Skeletal muscle satellite cell (primary cell): ENCODE data around the gene PIK3C2G.
"Not testable (repeated sequence)": the region's sequence is repeated elsewhere in the genome, so short reads cannot be mapped to it uniquely, and the experiment has no call there.

Experiments used
- H3K27me3 ChIP-seq: 2 replicates; pipeline ENCODE4 v1.7.0; 2013; ENCODE audit warnings: low read length; ENCODE audit not compliant: control insufficient read depth, insufficient read depth
- H3K36me3 ChIP-seq: 2 replicates; pipeline ENCODE4 v1.7.0; 2013; ENCODE audit warnings: mild to moderate bottlenecking, control low read depth, low read length; ENCODE audit not compliant: insufficient read depth
- H3K4me1 ChIP-seq: 2 replicates; pipeline ENCODE4 v1.7.0; 2013; ENCODE audit warnings: low read length; ENCODE audit not compliant: control insufficient read depth, insufficient read depth
- H3K4me2 ChIP-seq: 2 replicates; pipeline ENCODE4 v1.7.0; 2013; ENCODE audit warnings: mild to moderate bottlenecking, low read length
- H3K4me3 ChIP-seq: 2 replicates; pipeline ENCODE4 v1.7.0; 2013; ENCODE audit warnings: low read length
- H3K9ac ChIP-seq: 2 replicates; pipeline ENCODE4 v1.7.0; 2013; ENCODE audit warnings: mild to moderate bottlenecking, low read depth, low read length, moderate library complexity
- H3K9me3 ChIP-seq: replicated peaks from 2 replicates; pipeline ENCODE4 v1.7.0; 2013; ENCODE audit warnings: mild to moderate bottlenecking, control low read depth, low read length

PIK3C2G gene

DNA sequence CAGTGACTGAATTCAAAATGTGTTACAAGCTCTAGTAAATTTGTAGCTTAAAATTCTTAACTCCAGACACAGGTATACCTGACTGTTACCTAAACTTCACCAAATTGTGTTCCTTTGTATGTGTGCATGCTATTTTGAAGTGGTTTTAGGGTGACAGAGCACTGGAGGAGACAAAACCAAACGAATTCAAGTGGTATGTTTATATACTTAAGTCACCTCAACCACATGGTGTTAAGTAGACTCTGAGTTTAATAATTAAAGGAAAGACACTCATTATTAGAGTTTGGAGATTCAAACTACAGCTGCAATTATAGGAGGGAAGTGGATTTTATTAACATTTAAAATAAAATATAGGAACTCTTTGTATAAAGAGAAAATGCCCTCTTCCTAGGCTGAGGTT, 392.1 kb downstream of the PIK3C2G start:
- Histone ChIP-seq H3K9me3 (no peaks in the 10 kb centered on the region), H3K9ac (no peak overlapping the region), H3K36me3 (no peaks in the 10 kb centered on the region), H3K4me1 (no peaks in the 10 kb centered on the region), H3K27me3 (no peaks in the 10 kb centered on the region), H3K4me2 (no peak overlapping the region), H3K4me3 (no peak overlapping the region)

DNA sequence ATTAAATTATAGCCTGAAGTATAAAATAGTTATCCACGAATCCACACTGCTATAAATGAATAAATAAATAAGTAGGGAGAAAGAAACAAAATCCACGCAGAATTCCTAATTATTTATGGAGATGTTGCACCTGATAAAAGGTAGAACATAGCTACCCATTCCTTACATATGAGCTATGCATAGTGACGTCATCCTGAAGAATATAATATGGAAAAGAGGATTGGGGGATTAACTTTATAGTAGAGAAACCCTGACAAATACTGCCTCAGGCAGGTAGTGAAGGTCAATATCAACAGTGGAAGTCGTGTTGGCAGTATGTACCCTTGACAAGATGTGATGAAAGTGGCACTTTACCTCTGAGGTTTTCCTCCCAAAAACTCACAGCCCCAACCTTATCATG, 394.0 kb downstream of the PIK3C2G start:
- Histone ChIP-seq H3K9ac (no peak overlapping the region), H3K4me3 (no peak overlapping the region), H3K9me3 (no peaks in the 10 kb centered on the region), H3K4me2 (no peak overlapping the region), H3K4me1 (no peaks in the 10 kb centered on the region), H3K27me3 (no peaks in the 10 kb centered on the region), H3K36me3 (no peaks in the 10 kb centered on the region)

DNA sequence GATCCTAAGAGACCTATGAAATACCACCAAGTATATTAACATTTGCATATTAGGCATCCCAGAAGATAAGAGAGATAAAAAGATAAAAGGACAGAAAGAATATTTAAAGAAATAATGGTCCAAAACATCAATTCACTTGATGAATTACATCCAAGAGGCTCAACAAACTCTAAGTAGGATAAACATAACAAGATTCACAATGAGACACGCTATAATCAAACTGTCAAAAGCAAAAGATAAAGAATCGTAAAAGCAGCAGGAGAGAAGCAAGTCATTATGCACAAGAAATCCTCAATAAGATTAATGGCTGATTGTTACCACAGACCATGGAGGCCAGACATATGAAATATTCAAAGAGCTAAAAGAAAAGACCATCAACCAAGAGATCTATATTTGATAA, 396.9 kb downstream of the PIK3C2G start:
- H3K9ac ChIP-seq, result no peak overlapping the region
- H3K4me2 ChIP-seq, result no peak overlapping the region
- no peaks in the 10 kb centered on the region for H3K27me3 ChIP-seq
- H3K4me1 ChIP-seq, result no peaks in the 10 kb centered on the region
- no peak overlapping the region for H3K4me3 ChIP-seq
- H3K9me3 ChIP-seq, result no peaks in the 10 kb centered on the region
- no peaks in the 10 kb centered on the region for H3K36me3 ChIP-seq

DNA sequence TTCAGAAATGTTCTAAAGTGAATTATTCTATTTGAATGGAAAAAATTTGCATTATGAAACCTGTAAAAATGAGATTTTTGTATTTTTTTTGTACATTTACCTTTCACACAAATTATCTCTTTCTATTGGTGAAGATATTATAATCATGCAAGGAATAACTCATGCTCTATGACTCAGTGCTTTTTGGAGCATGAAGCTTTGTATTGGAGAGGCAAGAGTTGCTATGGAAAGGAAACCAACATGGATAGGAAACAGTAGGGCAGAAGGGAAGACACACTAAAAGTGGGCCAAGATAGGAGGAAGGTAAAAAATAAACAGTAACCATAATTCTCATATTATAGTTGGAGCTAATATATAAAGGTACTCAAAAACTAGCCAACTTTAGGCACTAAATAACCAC, 397.5 kb downstream of the PIK3C2G start:
- Histone ChIP-seq H3K27me3 (no peaks in the 10 kb centered on the region), H3K4me1 (no peaks in the 10 kb centered on the region), H3K9me3 (no peaks in the 10 kb centered on the region), H3K36me3 (no peaks in the 10 kb centered on the region), H3K4me3 (no peak overlapping the region), H3K9ac (no peak overlapping the region), H3K4me2 (no peak overlapping the region)

DNA sequence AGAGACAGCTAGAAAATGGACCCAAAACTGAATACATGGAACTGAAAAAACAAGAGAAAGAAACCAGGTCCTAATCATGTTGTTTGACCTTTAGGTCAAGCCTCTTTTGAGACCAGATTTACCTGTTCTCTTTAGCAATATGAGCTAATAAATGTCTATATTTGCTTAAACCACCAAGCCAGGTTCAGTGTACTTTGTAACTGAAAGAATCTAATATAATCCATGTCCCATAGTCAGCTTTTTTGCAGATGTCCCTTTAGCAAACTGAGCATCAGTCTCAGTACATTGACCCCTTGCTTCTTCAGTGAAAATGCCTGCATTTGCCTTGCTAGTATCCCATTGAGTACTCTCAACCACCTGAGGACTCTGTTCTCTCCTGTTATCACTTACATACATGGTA, 414.8 kb downstream of the PIK3C2G start:
- Histone ChIP-seq H3K27me3 (no peaks in the 10 kb centered on the region), H3K9me3 (no peaks in the 10 kb centered on the region), H3K9ac (no peak overlapping the region), H3K4me2 (no peak overlapping the region), H3K36me3 (no peaks in the 10 kb centered on the region), H3K4me1 (no peaks in the 10 kb centered on the region), H3K4me3 (no peak overlapping the region)

DNA sequence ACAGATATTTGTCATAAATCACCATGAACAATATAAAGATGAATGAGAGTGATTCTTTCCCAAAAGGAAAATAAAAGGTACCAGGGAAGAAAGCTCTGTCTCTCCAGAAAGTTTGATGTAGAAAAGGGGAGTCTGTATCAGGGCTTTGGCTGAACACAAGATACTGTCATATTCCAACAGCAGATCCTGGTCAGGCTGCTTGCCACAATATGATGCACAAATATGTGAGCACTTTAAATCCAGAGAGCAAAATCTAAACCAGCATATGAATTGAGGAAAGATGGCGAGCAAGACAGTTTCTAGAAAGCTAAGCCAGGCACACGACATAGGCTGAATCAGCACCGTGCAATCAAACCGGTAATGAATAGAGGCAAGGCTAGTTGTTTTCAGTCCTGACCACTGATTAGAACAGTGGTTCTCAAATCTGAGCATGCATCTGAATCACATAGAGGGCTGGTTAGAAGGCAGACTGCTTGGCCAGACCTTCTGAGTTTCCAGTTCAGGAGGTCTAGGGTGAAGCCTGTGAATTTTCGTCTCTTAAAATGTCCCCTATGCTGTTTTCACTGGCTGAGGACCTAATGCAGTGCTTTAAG, 415.8 kb downstream of the PIK3C2G start:
- Histone ChIP-seq H3K27me3 (no peaks in the 10 kb centered on the region), H3K9ac (no peak overlapping the region), H3K36me3 (no peaks in the 10 kb centered on the region)

DNA sequence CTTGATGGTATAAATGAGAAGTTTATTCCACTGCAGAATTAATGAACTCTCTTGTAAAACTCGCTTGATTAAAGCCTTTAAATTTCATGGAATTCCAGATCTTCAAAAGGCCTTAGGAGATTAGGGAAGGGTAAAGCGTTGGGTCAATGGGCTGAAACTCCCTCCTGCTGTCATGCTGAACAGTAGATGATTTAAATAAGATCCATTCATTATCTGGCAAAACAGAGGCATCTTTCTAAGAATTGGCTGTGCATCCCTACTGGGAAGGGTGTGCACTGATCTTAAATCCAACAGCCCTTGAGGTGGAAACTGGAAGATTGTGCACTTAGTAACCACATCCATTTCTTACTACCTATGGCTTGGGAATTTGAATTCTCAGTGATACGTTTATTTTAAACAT, 420.5 kb downstream of the PIK3C2G start:
- no peaks in the 10 kb centered on the region for H3K27me3 ChIP-seq

More for the DNA sequence above, 415.8 kb downstream of the PIK3C2G start:
- H3K4me3 ChIP-seq, result no peak overlapping the region
- H3K9me3 ChIP-seq, result no peaks in the 10 kb centered on the region
- no peaks in the 10 kb centered on the region for H3K4me1 ChIP-seq
- no peak overlapping the region for H3K4me2 ChIP-seq

DNA sequence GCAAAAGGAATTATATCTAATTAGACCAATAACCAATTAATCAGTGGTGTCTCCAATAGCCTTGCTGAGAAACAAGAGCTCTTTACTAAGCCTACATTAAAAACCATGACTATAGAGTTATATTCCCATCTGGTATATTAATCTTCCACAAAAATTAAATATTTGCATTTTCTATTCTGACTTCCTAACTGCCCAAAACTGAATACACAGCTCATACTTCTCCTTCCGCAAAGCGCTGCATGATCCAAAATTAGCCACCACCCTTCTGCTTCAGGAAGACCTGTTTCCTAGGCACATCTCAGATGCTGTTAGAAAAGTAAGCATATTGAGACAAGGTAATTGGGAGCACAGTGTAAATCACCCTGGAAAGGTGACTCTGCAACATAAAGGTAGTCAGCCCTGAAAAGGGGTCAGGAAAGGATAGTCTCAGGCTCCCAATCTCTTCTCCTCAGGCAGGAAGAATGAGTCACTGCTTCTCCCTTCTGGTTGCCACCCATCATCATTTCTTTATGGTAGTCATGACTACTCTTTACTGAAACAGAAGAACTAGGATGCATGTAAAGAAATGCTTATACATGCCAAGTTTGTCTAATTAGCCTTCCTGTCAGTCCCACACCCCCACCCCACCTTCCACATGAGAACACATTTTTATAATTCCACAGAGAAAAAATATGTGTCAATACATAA, 422.2 kb downstream of the PIK3C2G start:
- Histone ChIP-seq H3K9me3 (no peaks in the 10 kb centered on the region), H3K9ac (no peak overlapping the region), H3K4me3 (no peak overlapping the region), H3K4me2 (no peak overlapping the region), H3K36me3 (no peaks in the 10 kb centered on the region), H3K27me3 (no peaks in the 10 kb centered on the region), H3K4me1 (peaks cover 7% of the 10 kb centered on the region)

More for the DNA sequence above, 420.5 kb downstream of the PIK3C2G start:
- Histone ChIP-seq H3K9me3 (no peaks in the 10 kb centered on the region), H3K4me1 (peaks cover 7% of the 10 kb centered on the region), H3K4me2 (no peak overlapping the region), H3K9ac (no peak overlapping the region), H3K36me3 (no peaks in the 10 kb centered on the region), H3K4me3 (no peak overlapping the region)

DNA sequence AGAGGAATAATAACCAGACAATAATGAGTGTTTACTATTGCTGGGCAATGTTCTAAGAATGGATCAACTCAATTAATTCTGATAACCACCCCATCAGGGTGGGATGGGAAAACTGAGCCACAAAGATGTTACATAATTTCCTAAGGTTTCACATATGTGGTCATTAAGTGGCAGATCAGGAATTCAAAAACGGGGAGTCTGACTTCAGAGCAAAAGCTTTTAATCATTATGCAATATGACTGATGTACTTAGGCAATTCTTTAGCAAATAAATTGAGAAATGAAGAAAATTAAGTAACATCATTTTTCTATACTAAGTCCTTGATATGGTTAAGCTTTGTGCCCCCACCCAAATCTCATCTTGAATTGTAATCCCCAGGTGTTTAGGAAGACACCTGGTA, 423.1 kb downstream of the PIK3C2G start:
- no peaks in the 10 kb centered on the region for H3K27me3 ChIP-seq
- H3K4me3 ChIP-seq, result no peak overlapping the region
- H3K9me3 ChIP-seq, result no peaks in the 10 kb centered on the region
- no peak overlapping the region for H3K4me2 ChIP-seq
- H3K36me3 ChIP-seq, result no peaks in the 10 kb centered on the region
- no peak overlapping the region for H3K9ac ChIP-seq
- H3K4me1 ChIP-seq, result peaks cover 7% of the 10 kb centered on the region

DNA sequence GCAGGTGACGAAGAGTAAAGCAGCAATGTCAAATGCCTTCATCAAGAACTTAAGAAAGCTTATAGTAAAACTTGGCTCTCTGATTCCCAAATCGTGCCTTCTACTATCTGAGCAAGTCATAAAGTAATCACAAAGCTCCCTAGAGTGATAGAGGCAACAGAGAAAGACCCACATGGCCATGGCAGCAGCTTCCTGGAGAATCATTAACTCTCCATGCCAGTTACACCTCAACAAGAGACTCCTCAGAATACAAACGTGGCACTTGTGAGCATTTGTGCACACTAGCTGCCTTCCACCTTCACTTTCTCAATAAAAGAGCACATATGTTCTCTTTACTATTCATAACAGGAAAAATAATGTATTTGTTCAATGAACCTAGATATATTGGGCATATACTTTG, 428.5 kb downstream of the PIK3C2G start:
- Histone ChIP-seq H3K9ac (no peak overlapping the region), H3K36me3 (no peaks in the 10 kb centered on the region), H3K27me3 (no peaks in the 10 kb centered on the region), H3K4me3 (no peak overlapping the region), H3K9me3 (no peaks in the 10 kb centered on the region), H3K4me2 (no peak overlapping the region), H3K4me1 (peaks cover 10% of the 10 kb centered on the region)

DNA sequence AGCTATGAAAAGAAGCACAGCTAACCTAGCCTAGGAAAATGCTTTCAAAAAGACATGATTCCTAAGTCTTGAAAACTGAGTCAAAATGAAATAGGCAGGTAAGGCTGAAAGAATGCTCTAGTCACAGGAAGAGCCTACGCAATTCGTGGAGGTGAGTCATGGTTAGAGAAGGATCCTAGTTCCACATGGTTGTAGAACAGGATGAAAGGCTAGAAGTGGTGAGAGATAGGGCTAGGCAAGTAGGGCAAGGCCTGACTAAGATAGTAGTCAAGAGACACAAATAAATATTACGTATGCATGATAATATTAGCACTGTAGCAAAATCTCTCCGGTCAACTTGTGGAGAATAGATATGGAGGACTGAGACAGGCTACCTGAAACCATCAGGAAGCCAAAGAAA, 429.3 kb downstream of the PIK3C2G start:
- no peak overlapping the region for H3K4me3 ChIP-seq
- H3K4me2 ChIP-seq, result peak overlapping the region; percentile 11
- H3K27me3 ChIP-seq, result no peaks in the 10 kb centered on the region
- H3K9ac ChIP-seq, result no peak overlapping the region
- H3K36me3 ChIP-seq, result no peaks in the 10 kb centered on the region
- H3K9me3 ChIP-seq, result no peaks in the 10 kb centered on the region
- H3K4me1 ChIP-seq, result peaks cover 10% of the 10 kb centered on the region

DNA sequence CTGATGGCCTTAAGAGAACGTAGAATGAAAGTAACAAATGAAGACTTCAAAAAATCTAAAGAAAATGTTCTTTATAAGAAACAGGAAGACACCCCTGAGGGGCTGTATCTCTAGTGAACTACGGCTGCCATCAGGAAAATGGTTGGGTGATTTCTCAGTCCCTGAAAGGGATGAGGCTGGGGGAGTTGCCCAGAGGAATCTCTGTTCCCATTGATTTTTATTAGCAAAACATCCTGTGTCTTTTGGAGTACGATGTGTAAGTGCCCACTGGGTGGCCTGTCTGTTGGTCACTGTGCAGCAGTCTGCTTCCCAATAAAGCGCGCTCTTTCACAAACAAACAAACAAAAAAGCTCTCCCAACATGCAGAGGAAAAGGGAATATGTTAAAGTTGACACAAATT, 432.7 kb downstream of the PIK3C2G start:
- not testable (repeated sequence) for H3K4me3 ChIP-seq, H3K9me3 ChIP-seq, H3K36me3 ChIP-seq, H3K27me3 ChIP-seq, H3K9ac ChIP-seq, H3K4me2 ChIP-seq
- H3K4me1 ChIP-seq, result peaks cover 23% of the 10 kb centered on the region
